Measurements from ENCODE around the gene SOX6.
"Not testable (repeated sequence)": the region's sequence is repeated elsewhere in the genome, so short reads cannot be mapped to it uniquely, and the experiment has no call there.

Gene SOX6

DNA sequence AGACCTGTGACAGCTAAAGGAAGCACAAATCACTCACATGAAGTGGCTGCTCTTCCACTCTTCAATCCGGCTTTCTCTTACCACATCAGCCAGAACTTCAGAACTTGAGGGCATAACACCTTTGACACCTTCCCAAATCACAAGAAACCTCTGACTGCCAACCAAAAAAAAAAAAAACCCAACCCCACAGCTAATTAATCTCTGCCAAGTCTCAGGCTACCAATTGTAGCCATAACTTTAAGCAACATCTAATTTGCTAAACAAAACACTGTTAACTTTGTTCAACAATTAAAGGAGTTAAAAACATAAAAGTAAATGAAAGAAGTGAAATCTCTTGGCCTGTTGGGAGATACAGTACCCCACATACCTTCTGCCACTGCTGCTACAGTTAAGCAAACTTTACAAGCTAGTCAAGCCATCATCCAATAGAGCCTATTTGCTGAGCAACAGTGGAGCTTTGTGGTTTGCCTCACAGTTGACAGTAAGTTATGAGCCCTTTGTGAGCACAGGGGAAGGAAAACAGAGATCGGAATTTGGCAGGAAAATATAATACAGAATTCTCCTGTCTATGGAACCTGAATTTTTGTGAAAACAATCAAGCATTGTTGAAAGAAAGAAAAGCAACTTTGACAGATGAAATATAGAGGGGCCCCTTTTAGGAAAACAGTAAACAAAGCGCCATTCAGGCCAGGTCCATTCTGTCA lies at the start of gene SOX6:
TSS of gene SOX6 (minus strand) at position 490 of the 704 bp plus-strand sequence. CDS start 15,298 bp downstream, outside the sequence.
- DNase-seq (ENCODE audit: low read depth in 2 of 2), result no peak

GRCh38 chr11:16404781-16405285 lies 48.5 kb upstream of the SOX6 start:
- no peak for DNase-seq (ENCODE audit: low read depth in 2 of 2)

DNA sequence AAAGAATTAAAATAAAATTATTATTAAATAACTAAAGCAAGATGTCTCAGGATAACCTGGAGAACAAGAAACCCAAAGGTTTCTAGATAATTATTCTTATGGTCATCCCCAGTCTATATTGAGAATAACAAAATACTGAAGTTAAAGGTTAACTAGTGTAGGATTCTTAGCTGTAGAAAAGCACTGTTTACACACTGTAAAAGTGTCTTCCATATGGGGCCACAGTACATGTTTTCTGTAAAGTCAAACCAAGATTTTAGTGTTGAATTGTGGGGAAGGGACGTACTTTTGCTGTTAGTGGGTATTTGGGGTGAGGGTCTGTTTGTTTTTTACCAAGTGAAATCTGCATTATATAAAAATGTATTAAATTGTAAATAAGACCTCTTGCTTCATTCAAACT lies 47.5 kb upstream of the SOX6 start:
- DNase-seq (ENCODE audit: low read depth in 2 of 2), result no peak

DNA sequence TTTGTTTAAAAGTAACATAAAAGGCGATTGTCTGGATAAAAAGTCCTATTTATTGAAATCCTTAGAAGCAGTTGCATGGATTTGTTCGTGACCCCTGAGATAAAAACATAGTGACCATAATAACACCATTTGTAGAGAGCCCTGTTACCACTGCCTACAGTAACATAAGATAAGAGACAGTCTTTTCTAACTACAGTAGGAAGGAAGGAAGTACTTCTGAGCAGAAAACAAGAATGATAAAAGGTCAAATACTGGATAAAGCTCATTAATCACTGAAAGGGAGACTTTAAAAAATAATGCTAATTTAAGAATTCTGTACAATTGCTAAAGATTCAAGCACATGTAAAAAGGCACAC lies 47.1 kb upstream of the SOX6 start:
- no peak for DNase-seq (ENCODE audit: low read depth in 2 of 2)

DNA sequence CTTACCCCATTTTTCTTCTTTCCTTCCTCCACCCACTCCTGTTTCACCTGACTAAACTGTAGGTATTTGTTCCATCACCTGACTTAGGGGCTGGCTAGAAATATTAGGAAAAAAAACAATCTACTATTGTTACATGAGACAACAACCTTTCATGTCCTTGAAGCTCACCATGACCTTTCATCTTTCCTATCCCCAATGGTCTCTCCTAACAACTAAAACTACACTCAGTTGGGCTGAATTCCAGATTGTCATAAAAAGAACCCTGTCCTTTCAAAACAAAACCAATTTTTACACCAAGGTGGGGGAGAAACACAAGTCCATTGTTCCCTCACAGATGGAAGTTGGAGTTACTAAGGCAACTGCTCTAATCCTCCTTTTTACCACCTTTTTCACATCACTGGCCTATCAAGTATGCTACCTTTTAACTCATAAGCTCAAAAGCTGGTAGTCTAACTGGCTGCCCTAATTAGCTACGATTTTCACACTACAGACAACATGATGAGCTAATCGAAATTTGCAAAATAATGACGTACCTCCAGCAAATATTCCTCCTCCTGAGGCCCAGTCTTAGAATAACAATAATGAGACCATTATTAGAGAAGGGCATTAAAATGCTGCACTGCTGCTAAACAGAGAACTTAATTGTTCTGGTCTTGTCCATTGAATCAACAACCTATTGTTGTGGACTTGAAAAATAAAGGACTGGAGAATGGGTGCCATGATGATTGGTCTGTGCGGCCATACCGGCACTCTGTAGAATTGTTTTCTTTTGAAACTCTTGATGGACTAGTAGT lies 46.5 kb upstream of the SOX6 start:
- no peak for DNase-seq (ENCODE audit: low read depth in 2 of 2)

DNA sequence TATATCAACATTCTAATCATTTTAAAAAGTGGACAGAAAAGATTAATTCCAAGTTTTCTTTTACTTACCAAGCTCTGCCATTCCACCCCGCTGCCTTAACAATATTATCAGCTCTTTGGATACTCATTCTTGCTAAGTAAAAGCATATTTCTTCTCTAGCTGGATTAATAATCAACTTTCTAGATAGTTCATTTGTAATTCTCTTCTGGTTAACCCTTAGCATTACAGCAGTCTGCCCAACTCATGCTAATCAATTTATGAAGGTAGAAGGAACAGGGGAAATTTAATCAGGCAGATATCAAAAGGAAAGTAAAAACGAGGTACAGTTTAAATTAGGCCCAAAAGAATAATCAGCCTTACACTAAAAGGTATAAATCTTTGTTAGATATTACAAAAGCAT lies 41.0 kb upstream of the SOX6 start:
- no peak for DNase-seq (ENCODE audit: low read depth in 2 of 2)

DNA sequence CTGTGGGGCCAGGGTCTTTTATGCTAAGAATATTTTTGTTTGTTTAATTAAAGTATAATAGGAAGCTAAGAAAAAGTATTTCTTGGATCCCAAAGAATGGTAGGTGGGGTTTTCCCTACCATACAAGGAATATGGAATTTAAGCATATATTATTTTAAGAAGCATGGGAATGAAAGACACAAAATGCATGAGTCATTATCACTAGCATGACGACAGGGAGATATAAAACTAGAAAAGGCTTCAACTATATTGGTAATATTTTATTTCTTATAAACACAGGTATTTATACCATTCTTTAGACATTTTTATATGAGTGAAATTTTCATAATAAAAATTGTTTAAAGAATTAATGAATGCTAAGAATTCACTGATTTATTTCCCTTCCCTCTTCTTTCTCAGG lies 39.3 kb upstream of the SOX6 start:
- no peak for DNase-seq (ENCODE audit: low read depth in 2 of 2)

DNA sequence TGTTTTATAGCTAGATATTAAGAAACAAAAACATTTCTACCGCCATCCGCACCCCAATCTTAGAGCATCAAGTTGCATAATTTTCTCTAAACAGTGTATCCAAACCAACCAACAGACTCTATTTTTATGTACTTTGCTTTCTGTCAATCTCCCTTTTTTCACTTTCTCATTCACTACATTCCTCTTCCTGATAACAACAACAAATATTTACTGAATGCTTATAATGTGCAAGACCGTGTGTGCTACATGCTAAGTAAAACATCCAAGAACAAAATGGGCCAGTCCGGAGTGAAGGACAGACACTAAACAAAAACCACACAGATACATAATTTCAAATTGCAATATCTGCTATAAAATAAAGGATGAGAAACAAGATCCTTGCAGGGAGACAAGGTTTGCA lies 38.6 kb upstream of the SOX6 start:
- no peak for DNase-seq (ENCODE audit: low read depth in 2 of 2)

- DNase-seq (ENCODE audit: low read depth in 2 of 2), result no peak
Observed at GRCh38 chr11:16393340-16393739, 37.0 kb upstream of the SOX6 start.

DNA sequence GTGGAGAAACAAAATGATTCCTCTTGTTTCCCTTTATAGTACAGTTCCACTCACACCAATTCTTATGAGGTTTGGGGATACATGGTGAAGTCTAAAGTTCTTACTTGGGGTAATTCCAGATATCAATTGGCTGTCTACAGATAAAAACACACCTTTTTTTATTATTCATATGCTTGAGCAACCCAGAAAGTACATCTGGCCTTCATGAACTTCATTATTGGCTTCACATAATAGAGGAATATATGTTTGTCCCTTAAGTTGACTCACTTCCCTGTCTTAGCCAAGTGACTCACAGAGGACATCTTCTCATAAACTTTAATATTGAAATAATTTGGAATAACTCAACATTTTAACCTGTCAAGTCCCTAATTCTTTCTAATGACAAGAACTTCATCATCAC lies 36.3 kb upstream of the SOX6 start:
- no peak for DNase-seq (ENCODE audit: low read depth in 2 of 2)

- DNase-seq (ENCODE audit: low read depth in 2 of 2), result not testable (repeated sequence)
Observed at GRCh38 chr11:16390826-16391225, 34.5 kb upstream of the SOX6 start.

DNA sequence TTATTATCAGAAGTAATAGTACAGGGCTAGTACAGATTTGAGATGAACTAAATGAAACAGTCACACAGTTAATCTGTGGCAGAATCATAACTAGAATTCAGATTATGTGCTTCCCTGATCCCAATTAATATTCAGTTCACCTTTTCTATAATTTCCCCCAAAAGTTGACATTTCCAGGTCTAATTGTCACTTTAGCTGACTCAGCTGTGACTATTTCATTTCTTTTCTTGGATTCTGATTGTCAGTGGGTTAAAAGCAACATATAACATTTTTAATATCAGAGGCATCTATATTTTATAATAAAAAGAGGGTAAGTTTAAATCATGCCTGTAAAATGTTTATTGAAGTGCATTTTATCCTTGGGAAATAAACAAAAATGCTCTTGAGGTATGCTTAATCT lies 28.8 kb upstream of the SOX6 start:
- no peak for DNase-seq (ENCODE audit: low read depth in 2 of 2)

DNA sequence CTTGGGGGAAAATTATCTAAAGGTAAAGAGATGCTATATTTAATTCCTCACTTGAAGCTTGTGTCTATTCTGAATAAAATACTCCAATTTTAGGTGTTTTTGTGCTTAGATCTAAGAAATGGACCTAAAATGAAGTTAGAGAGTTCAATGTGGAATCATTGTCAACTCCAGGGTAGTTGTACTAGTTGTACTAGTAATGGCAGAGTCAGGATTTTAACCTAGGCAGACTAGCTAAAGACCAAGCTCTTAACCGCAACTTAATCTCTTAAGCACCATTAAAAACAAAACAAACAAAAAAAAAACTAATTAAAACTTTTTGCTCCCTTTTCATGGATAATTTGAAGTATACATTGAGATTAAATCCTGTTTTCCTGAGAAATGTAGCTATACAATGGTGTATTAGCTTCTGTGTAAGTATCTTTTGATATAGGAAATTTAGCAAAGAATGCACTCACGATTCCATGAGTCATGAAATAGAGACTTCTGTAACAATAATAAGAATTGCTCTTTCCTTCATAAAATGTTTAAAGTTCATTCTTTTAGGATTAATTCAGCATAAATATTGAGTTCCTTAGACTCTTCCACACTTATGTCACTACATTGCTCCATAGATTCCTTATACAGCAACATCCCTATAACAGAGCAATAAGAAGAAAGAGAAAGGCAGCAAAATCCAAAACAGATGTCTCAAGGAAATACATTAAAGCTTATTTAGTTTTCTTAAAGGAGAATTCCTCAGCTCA lies 26.5 kb upstream of the SOX6 start:
- DNase-seq (ENCODE audit: low read depth in 2 of 2), result no peak

- no peak for DNase-seq (ENCODE audit: low read depth in 2 of 2)
Observed at GRCh38 chr11:16382186-16382585, 25.8 kb upstream of the SOX6 start.

DNA sequence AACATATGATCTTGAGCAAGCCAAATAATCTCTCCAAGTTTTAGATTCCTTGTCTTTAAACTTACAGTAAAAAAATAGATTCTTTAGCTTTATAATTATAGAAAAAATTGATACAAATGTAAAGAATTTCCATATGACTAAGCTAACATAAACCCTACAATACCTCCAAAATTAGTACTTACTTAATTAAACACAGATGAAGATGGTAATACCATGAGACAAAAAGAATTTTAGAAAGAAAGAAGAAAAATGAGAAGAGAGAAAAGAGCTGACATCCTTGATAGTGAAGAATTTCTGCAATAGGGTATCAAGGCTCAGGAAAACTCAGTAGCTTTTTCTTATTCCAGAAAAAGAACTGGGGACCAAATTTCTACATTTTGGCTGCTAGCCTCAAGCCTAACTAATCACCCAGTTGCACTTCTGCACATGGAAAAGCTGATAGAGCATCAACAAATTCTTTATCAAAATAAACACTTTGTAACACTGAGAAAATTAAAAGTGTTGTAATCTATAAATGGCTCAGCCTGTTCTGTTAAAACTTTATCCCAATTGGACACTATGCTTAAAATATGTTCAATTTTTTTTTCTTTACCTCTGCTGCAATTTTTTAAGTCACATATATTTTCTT lies 24.7 kb upstream of the SOX6 start:
- no peak for DNase-seq (ENCODE audit: low read depth in 2 of 2)

GRCh38 chr11:16378906-16379305 lies 22.6 kb upstream of the SOX6 start:
- no peak for DNase-seq (ENCODE audit: low read depth in 2 of 2)

DNA sequence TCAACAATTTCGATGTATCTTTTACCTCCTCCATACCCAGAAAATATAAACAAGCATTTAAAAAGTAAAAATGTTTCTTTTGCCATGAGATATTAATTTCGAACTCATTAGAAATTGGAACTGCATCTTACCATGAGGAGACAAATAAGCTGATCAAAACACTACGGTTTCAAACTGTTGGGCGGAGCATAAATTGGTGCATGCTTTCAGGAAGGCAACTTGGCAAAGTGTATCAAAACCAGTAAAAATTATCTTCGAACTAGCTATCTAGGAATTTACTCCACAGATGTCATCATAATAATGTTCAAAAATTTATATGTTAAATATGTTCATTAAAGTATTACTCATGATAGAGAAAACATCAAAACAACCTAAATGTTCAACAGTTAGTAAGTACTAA lies 21.4 kb upstream of the SOX6 start:
- DNase-seq (ENCODE audit: low read depth in 2 of 2), result no peak

DNA sequence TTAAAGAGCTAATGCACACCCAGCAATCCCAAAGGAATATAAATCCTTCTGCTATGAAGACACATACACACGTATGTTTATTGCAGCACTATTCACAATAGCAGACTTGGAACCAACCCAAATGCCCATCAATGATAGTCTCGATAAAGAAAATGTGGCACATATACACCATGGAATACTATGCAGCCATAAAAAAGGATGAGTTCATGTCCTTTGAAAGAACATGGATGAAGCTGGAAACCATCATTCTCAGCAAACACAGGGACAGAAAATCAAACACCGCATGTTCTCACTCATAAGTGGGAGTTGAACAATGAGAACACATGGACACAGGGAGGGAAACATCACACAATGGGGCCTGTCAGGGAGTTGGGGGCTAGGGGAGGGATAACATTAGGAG lies 19.3 kb upstream of the SOX6 start:
- not testable (repeated sequence) for DNase-seq (ENCODE audit: low read depth in 2 of 2)

GRCh38 chr11:16373768-16374167 lies 17.4 kb upstream of the SOX6 start:
- no peak for DNase-seq (ENCODE audit: low read depth in 2 of 2)

GRCh38 chr11:16372355-16372754 lies 16.0 kb upstream of the SOX6 start:
- DNase-seq (ENCODE audit: low read depth in 2 of 2), result no peak

DNA sequence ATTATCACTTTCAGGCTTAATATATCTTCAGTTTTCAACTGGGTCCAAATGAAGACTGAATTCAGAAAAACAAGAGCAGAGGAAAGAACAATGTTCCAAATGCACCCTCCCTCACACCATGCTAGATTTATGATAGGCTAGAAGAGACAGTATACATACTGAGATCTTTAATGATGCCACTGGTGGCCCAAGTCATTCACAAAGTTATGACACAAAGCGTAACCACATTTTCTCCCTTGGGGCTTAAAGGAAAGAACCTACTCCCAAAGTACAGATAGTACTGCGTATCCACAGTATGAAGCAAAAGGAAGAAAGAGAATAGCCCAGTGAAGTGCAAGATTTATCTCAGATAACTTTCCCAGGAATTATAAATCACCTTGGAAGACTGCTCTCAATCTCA lies 10.9 kb upstream of the SOX6 start:
- DNase-seq (ENCODE audit: low read depth in 2 of 2), result no peak

DNA sequence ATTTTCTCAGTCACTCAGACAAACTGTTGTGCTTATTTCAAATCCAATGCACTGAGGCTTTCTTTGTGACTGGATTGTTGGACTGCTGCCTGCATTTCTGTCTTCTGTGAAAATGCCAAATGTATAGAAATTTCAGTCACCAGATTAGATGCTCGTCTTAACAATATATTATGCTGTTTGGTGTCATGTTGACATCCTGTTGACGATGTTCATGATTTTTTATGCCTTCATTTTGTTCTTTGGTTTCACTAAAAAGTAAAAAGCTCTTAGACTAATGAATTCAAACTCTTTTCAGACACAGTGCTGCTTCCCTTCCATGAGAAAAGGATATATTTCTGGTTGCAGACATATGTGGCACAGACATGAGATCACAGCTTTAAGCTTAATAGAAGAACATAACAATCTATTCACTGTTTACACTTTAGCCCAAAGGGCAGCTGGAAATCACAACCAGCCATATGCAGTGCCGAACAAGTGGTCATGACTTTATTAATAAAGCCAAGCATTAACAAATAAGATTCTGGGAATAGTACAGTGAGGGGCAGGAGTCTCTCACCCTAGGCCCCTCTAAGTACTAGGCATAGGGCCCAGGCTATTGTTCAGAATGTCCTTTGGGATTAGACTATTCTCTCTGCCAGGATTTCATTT lies 9.4 kb upstream of the SOX6 start:
- no peak for DNase-seq (ENCODE audit: low read depth in 2 of 2)
